Measurements from ENCODE around the gene EPN2. TPM values are rescaled to one million over a fixed set of nuclear protein-coding genes. Genes with fewer than 3 reads are reported as not detected.

Gene EPN2
- total RNA-seq, 4 donors from 2014 or later: 26.0 to 45.9 (median 34.6) TPM

DNA sequence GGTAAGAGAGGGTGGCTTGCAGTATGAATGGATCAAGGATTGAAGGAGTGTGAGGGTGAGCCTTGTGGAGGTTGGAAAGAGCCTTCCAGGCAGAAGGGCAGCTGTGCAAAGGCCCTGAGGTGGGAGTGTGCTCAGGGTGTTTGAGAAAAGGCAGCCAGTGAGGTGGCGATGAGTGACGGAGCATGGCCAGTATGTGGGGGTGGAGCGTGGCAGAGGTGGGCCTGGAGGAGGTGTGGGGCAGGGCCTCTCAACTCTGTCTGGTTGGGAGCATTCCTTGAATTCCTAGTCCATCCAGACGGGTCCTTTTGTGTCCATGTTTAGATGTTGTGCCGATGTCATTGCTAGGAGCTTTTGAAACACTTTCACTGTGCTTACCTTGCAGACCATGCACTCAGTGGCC, 51.3 kb downstream of the EPN2 start:
- DNase-seq (ENCODE audit: low spot score): no peak
- TF ChIP-seq CTCF (IDR thresholded peaks at IDR 0.05): no peak
- no peak for ATAC-seq (ENCODE audit: low FRiP score)

GRCh38 chr17:19290066-19290705, 53.0 kb downstream of the EPN2 start:
- ATAC-seq (ENCODE audit: low FRiP score) (no peak), DNase-seq (ENCODE audit: low spot score) (no peak)
- no peak for TF ChIP-seq CTCF (IDR thresholded peaks at IDR 0.05)

GRCh38 chr17:19291646-19292376, 54.6 kb downstream of the EPN2 start:
- TF ChIP-seq CTCF (IDR thresholded peaks at IDR 0.05): no peak
- DNase-seq (ENCODE audit: low spot score) (no peak), ATAC-seq (ENCODE audit: low FRiP score) (no peak)

GRCh38 chr17:19292377-19292711, 55.2 kb downstream of the EPN2 start:
- no peak for DNase-seq (ENCODE audit: low spot score)
- TF ChIP-seq CTCF (IDR thresholded peaks at IDR 0.05): no peak
- no peak for ATAC-seq (ENCODE audit: low FRiP score)

DNA sequence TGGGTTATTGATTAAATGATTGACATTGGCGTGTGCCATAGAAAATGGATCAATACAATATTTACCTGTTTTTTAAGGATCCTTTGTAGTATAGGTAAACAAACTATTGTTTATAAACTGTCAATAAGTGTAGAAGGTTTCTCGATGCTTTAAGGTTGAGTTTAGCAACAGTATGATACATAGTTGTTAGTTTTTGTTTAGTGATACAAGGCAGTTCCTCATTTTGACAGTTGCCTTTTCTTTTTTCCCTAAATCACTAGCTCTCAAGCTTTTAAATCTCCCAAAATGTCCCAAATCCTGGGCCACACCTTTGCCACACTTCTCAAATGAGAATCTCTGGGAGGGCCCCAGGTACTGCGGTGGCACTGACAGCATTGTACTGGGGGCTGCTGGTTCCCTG, 57.3 kb downstream of the EPN2 start:
- ATAC-seq (ENCODE audit: low FRiP score) (no peak), DNase-seq (ENCODE audit: low spot score) (no peak)
- no peak for TF ChIP-seq CTCF (IDR thresholded peaks at IDR 0.05)

DNA sequence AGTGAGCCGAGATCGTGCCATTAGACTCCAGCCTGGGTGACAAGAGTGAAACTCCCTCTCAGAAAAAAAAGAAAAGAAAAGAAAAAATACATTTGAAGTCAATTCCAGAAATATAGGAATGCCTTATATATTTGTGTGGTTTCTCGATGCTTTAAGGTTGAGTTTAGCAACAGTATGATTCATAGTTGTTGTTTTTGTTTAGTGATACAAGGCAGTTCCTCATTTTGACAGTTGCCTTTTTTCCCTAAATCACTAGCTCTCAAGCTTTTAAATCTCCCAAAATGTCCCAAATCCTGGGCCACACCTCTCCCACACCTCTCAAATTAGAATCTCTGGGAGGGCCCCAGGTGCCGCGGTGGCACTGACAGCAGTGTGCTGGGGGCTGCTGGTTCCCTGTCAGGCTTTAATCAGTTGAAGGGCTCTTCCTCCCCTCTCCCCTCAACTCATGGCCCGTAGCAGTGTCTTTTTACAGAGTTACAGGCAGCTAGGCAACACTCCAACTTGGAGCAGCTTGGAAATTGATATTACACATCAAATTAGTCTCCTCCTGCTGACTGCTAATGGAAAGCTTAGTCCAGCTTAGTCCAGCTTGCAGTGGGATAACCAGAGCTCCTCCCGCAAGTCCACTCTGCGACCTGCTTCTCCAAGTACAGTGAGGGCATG, 58.4 kb downstream of the EPN2 start:
- no peak for TF ChIP-seq CTCF (IDR thresholded peaks at IDR 0.05)
- DNase-seq (ENCODE audit: low spot score): no peak
- peak; percentile 16 for ATAC-seq (ENCODE audit: low FRiP score)
